SHP77 (cell line): ENCODE measurements around the gene USP9Y.
"Not testable (repeated sequence)": the region's sequence is repeated elsewhere in the genome, so short reads cannot be mapped to it uniquely, and the experiment has no call there.

Experiments
- DNase-seq, 2 experiments: peaks; one replicate each; lab custom pipeline; 2025; lab: John Stamatoyannopoulos, UW

Gene USP9Y, protein sequence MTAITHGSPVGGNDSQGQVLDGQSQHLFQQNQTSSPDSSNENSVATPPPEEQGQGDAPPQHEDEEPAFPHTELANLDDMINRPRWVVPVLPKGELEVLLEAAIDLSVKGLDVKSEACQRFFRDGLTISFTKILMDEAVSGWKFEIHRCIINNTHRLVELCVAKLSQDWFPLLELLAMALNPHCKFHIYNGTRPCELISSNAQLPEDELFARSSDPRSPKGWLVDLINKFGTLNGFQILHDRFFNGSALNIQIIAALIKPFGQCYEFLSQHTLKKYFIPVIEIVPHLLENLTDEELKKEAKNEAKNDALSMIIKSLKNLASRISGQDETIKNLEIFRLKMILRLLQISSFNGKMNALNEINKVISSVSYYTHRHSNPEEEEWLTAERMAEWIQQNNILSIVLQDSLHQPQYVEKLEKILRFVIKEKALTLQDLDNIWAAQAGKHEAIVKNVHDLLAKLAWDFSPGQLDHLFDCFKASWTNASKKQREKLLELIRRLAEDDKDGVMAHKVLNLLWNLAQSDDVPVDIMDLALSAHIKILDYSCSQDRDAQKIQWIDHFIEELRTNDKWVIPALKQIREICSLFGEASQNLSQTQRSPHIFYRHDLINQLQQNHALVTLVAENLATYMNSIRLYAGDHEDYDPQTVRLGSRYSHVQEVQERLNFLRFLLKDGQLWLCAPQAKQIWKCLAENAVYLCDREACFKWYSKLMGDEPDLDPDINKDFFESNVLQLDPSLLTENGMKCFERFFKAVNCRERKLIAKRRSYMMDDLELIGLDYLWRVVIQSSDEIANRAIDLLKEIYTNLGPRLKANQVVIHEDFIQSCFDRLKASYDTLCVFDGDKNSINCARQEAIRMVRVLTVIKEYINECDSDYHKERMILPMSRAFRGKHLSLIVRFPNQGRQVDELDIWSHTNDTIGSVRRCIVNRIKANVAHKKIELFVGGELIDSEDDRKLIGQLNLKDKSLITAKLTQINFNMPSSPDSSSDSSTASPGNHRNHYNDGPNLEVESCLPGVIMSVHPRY (N-terminal part only)

DNA sequence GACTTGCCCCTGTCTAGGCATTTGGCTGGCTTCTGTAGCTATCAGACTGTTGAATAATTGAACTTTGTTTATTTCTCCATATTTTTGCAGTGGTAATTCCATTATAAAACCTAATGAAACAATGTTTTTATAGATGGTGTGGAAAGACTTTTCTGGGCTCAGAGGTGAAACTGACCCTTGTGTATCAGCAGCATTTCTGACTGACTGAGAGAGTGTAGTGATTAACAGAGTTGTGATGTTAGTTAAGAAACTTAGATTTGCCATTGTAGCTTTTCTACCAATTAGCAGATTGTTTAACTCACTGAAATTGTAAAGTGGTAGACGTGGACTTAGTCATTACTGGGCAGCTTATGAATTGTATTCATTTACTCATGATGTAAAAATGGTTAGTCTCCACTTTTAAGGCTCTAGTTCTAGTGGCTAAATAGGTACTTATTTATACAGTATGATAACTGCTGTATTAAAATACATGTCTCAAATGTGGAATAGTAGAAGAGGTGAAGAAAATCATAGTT, at the start of gene USP9Y:
USP9Y (plus strand) TSS at position 51 of the 515 bp plus-strand sequence. CDS start 8,217 bp downstream, outside the sequence.
- DNase-seq, result no peak

DNA sequence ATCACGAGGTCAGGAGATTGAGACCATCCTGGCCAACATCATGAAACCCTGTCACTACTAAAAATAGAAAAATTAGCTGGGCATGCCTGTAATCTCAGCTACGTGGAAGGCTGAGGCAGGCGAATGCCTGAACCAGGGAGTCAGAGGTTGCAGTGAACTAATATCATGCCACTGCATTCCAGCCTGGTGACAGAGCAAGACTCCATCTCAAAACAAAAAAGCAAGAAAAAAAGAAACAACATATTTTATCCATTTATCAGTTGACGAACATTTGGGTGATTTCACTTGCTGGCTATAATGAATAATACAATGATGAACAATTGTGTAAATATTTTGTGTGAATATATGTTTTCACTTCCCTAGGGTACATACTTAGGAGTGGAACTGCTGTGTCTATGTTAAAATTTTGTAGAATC, 49.4 kb upstream of the USP9Y start:
- DNase-seq, result no peak

DNA sequence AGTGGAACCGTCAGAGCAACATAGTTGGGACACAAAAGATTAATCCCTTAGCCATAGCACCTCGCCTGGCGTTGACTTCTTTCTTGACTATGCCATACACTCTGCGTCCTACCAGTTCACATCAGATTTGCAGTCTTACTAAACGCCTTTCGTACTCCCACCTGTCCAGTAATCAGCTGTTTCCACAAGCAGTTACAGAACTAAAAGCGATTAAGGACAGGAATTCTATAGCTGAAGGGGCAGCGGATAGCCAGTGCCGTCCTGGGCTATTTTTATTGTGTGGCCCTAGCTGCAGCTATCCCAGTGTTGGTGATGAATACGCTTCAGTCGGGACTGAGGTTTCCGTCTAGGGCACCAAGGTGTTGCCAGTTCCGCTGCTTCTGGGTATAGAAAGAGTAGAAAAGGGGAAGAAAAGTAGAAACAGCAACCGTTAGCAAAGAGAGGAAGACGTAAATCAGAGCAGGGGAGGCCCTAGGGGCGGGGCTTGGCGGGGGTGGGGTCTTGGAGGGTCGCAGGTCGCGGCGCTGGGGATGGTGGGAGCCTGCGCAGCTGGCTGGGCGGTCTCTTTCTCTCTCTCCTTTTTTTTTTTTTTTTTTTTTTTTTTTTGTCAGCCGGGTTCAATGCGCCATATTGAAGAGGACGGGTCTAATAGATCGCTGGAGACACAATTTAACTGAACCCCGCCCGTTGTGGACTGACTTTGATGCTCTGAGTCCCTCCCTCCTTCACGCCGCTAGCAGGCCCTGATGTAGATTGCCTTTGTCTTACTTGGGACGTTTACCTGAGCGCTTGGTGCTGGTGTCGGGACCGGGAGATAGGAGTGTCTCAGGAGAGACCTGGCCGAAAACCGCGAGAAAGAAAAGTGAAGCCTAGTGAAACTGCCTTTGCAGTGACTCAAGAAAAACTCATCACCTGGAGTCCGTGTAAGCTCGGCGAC, 39.0 kb upstream of the USP9Y start:
- no peak for DNase-seq

DNA sequence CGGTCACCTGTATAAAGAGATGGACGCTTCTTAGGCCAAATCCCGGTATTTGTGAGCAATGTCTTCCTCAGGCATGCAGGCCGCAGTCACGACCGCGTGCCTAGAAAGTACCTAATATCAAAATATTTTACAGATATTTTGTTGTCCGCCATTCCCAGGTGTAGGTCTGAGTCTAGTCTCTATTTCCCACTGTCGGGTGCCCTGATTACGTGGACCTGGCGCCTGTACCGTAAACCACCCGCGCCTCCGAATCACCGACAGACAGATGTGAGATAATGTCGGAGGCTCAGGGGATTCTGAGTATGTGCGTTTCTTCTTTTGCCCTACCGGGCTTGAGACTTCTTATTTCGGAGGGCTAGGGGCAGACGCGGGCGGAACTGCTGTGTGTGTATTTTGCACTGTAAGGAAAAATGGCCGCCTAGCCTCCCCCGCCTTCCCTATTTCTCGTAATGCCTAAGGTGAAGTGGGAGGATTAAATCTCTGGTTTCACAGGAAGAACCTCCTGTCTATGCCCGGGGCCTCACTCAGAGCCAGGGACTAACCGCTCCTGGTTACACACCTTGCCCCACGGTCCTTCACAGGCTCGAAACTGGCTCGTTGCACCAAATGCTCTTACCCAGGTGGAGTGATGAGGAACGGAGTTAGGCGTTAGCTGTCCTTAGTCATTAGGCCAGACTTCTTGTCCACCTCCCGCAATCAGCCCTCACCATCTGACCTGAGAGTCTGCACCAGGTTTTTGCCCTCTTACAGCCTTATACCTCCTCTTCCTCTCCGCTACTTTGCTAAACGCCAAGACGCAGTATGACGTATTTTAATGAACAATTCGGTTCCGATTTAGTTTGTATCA, 38.1 kb upstream of the USP9Y start:
- DNase-seq, result no peak

DNA sequence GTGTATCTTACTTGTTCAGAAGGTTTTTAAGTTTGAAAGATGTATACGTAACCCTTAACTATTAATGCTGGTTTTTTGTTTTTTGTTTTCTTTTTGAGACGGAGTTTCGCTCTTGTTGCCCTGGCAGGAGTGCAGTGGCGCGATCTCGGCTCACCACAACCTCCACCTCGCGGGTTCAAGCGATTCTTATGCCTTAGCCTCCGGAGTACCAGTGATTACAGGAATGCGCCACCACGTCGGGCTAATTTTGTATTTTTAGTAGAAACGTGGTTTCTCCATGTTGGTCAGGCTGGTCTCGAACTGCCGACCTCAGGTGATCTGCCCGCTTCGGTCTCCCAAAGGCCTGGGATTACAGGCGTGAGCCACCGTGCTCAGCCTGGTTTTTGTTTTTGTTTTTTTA, 37.2 kb upstream of the USP9Y start:
- DNase-seq, result not testable (repeated sequence)

DNA sequence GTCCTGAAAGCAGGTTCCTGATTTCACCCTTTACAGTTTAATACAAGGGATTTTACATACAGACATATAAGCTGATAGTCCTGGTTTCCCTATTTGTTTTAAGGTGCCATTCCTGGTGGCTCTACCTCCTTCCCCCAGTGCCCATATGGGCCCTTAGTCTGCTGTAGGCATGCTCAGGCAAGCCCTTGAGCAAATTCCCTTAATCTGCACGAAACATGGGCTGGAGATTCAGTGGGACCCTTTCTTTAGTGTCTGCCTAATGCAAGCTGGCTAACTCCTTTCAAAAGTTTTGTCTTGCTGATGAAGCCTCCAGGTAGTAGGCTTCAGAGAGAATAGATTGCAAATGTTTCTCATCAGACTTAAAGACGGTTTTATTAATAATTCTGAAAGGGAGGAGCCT, 22.9 kb upstream of the USP9Y start:
- DNase-seq, result no peak

DNA sequence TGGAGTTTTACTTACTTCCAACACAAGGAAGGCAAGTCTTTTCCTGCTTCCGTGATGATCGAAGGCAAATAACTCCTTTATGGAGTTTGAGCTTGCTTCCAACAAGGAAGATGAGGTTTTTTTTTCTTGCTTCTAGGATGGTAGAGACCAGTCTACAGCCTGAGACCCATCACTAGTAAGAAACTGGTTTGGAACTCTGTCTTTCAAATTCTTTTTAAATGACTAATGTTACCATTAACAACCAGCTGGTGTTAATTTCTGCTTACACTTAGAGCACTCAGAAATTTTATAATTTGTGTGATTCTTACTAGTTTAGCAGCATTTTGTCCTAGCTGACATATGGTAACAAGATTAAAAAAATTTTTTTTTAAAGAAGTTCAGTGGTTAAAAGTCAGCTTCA, 19.5 kb upstream of the USP9Y start:
- no peak for DNase-seq

DNA sequence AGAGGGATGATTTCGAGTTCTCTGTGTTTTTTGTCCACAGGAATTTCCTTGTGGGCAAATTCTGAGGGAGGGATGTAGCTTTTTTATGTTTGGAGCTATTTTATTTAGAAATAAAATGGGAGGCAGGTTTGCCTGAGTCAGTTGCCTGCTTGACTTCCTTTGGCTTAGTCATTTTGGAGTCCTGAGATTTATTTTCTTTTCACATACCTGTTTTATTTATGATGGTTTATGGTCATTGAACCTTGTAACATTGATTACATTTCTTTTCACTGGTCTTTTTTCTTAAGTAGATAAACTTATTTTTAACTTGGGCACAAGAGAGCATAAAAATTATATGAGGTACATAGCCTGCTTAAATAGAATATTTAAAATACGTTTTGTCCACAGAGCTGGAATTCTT, 12.7 kb upstream of the USP9Y start:
- no peak for DNase-seq

DNA sequence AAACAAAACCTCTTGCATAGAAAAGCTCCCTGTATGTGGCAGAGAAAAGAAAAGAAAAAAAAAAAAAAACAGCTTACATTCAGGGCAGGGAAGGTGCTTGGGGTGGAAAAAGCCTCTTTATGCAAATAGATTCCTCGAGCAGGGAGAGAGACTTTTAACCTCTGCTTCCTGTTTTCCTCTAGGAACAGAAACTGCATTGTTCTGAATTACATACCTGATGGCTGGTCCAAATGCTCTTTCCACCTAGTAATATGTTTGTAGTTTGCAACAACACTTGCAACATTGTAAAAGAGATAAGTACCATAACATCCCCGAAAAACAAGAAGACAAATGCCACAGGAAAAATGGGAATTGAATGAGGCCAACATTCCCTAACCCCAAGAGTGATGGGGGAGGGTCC, 944 bp upstream of the USP9Y start:
- DNase-seq, result no peak

DNA sequence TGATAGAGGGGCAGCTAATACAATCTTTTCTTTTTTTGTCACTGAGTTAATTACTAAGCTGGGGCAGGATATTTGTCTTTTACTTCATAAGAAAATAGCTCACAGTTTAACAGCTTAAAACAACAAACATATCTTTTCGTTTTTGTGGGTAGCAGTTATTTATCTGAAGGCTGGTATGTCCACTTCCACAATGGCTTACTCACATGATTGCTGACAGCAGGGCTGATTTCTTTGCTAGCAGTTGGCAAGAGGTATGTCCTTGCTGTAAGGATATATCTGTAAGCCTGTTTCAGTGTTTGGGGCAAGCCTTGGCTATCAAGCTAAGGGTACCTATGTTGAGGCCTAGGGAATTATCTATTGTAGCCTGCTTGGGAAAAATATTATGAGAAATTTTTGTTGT, 1.1 kb downstream of the USP9Y start:
- no peak for DNase-seq

DNA sequence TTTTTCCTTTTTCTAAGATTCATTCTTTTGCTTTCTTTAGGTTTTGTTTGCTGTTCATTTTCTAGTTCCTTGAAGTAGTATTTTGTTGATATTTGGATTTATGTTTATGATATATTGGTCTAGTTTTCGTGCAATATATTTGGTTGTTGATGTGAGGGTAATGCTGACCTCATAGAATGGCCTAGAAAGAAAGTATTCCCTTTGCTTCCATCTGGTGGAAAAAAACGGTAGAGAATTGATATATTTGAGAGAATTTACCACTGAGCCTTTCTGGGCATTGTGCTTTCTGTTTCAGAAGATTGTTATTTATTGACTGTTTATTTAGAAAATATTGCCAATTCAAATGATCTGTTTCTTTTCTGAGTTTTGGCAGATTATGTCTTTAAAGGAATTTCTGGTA, 9.4 kb downstream of the USP9Y start:
- no peak for DNase-seq

DNA sequence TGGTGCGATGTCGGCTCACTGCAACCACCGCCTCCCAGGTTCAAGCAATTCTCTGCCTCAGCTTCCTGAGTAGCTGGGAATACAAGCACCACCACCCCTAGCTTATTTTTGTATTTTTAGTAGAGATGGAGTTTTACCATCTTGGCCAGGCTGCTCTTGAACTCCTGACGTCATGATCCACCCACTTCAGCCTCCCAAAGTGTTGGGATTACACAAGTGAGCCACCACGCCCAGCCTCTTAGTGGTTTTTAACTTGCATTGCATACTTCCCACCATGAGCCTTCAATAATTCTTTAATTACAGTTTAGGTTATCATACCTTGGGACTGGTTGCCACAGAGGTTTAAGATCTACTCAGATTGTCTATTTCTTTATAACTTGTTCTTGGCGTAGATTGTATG, 14.3 kb downstream of the USP9Y start:
- no peak for DNase-seq

DNA sequence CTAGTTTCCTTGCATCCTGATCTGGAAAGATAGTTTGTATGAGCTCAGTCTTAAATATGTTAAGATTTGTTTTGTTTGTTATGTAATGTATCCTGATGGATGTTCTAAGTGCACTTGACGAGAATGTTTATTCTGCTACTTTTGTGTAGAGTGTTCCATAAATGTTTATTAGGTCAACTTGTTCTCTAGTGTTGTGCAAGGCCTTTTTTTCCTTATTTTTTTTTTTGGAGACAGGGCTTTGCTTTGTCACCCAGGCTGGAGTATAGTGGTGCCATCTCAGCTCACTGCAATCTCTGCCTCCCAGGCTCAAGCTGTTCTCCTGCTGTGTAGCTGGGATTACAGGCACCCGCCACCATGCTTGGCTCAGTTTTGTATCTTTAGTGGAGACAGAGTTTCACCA, 28.7 kb downstream of the USP9Y start:
- no peak for DNase-seq

DNA sequence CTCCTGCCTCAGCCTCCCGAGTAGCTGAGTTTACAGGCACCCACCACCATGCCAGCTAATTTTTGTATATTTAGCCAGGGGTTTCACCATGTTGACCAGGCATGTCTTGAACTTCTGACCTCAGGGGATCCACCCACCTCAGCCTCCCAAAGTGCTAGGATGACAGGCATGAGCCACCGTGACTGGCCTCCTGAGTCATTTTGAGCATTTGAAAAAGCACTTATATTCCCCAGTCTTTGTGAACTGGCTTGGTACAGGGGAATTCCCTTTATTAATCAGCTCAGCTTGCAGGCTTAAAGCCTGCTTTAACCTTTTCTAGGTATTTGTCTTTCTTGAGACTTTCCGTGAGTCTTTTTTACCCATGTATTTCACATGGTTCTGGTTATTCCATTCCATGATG, 32.6 kb downstream of the USP9Y start:
- DNase-seq, result no peak

DNA sequence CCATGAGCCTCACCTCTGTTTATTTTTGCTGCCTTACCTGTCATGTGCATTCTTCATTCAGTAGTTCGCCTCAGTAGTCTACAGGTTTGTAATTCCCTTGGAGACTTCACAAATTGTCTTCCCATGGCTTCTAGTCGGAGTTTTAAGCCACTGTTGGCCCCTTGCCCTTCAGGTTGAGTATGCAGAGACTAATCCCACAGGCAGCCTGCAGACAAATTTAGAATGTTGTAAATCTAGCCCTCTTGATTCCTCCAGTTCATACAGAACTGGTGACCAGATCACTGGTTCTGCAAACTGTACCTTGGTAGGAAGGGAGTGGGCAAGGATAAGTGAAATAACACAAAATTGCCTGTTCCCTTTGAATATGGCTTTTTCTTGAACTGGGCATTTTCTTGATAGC, 33.0 kb downstream of the USP9Y start:
- no peak for DNase-seq

DNA sequence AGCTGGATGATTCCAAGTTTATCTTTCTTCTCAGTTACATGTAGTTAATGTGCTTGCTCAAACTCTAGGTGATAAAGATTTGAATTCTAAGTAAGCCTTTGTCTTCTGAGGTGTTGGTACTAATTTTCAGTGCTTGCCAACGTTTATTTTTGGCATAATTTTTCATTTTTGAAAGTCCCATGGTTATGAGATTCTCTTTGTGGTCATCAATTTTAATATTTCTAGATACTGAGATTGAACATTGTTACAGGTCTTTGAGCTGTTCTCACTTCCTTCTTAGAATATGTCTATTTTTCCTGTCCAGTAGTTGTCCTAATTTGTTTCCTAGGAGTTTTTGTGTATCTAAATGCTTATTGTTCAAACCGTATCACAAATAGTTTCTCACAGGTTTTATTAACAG, 40.4 kb downstream of the USP9Y start:
- DNase-seq, result no peak

DNA sequence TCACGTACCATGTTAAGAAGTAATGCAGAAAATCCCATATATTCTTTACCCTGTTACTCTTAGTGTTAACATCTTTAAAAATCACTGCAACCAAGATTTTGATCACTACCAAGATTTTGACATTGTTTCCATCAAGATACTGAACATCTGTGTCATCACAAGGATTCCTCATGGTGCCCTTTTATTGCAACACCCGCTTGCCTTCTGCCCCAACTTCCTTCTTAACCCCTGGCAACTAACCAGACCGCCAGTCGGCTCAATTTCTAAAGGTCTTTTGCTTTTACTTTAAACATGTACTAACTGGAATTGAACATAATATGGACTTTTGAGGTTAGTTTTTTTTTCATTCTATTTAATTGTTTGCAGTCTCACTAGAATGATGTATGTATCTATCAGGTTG, 41.7 kb downstream of the USP9Y start:
- no peak for DNase-seq

DNA sequence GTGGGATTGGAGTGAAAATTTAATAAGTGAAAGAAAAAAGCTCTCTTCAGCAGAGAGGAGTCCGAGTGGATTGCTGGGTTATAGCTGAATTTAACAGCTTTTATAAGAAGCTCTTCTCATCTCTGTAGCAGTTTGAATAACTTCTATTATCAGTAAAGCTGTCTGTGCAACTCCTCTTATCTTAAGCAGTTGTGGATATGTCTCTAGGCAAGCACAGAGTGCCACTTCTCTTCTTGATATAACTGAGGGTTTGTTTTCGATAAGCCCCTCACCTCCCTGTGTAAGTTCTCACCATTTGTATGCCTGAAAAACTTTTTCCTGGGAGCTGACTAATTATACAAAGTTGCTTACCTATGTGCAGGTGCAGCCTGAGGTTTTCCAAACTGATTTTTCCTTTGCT, 43.1 kb downstream of the USP9Y start:
- no peak for DNase-seq

DNA sequence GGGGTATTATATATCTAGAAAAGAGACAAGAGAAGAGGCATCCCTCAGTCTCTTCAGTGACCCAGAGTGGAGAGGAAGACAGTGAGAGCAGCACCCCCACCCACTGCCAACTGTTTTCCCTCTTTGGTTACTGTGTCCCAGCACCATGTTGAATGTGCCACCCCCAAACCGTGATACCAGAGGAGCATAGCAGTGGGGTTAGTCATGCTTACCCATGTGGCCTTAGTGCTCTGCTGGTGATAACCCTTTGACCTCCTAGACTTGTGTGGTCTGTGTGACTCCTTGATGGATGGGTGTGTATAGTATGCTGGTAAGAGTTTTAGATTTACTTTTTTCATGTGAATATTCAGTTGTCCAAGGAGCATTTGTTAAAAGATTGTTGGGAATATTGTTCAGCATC, 48.3 kb downstream of the USP9Y start:
- DNase-seq, result no peak

DNA sequence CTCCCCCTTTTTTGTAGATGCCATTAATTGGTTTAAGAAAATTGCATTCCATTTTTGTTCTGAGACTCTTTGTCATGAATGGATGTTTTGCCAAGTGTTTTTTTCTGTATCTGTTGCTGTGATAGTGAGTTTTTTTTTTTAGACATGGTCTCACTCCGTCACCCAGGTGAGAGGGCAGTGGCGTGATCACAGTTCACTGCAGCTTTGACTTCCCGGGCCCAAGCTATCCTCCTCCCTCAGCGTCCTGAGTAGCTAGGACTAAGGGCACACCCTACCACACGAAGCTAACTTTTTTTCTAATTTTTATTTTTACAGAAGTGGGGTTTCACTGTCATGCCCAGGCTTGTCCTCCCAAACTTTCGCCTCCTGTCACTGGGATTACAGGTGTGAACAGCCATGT, 51.8 kb downstream of the USP9Y start:
- no peak for DNase-seq

DNA sequence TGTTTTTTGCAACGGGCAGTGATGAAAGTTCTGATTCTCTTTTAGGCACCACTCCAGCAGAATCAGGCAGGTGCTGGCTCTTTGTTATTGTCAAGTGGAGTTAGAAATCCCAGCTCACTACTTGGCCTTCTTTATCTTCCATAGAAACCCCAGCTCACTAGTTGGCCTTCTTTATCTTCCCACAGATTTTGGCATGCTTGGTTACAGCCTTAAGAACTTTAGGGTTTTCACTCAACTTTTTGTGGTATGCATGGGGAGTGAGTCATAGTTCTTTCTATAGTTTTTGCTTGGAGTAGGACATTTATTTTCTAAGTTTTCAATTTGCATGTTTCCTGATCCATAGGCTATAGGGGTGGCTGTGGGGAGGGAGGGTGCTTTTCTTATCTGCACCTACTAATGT, 55.0 kb downstream of the USP9Y start:
- DNase-seq, result no peak
